ENCODE measurements around the gene AKAP13.

DNA sequence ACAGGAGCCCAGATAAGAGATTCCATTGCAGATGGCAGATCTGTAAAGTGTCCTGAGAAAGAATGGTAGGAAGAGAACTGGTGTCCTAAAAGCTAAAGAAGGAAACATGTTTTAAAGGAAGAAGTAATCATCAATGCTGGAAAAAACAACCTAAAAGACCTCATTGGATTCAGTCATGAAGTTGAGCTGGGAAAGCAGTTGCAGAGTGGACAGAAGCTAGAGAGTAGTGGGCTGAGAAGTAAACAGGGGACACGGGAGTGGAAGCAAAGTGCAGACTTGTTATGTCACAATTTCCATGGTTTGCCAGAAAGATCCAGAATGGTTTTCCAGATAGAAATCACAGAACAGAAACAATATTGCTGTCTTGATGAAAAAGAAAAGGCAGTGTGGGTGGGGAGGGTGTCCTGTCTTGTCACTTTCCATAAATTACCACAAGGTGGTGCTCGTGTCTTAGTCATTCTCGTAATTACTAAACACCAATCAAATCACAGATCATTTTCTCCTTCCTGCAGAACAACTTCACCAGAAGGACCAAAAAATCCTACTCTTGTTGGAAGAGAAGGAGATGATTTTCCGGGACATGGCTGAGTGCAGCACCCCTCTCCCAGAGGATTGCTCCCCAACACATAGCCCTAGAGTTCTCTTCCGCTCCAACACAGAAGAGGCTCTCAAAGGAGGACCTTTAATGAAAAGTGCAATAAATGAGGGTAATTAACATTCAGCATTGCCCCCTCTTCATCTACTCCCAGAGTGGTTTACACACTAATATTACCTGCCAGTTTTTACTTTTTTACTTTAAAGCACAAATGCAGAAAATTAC lies 349.8 kb downstream of the AKAP13 start:
- TF ChIP-seq POLR2A (IDR thresholded peaks at IDR 0.05): no peak
- TF ChIP-seq, protein P1, sequence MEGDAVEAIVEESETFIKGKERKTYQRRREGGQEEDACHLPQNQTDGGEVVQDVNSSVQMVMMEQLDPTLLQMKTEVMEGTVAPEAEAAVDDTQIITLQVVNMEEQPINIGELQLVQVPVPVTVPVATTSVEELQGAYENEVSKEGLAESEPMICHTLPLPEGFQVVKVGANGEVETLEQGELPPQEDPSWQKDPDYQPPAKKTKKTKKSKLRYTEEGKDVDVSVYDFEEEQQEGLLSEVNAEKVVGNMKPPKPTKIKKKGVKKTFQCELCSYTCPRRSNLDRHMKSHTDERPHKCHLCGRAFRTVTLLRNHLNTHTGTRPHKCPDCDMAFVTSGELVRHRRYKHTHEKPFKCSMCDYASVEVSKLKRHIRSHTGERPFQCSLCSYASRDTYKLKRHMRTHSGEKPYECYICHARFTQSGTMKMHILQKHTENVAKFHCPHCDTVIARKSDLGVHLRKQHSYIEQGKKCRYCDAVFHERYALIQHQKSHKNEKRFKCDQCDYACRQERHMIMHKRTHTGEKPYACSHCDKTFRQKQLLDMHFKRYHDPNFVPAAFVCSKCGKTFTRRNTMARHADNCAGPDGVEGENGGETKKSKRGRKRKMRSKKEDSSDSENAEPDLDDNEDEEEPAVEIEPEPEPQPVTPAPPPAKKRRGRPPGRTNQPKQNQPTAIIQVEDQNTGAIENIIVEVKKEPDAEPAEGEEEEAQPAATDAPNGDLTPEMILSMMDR (IDR thresholded peaks at IDR 0.05): peak in 2 of 3 donors; percentile 79 to 91

All from breast epithelium (tissue), 3 donors.